ENCODE results near the gene METAP1.
"Not testable (repeated sequence)": the region's sequence is repeated elsewhere in the genome, so short reads cannot be mapped to it uniquely, and the experiment has no call there.

METAP1 gene

GRCh38 chr4:99074816-99075215 is 79.3 kb downstream of the METAP1 start:
- no peak overlapping the region for H3K27ac ChIP-seq (ENCODE audit: insufficient read depth, low read length, poor library complexity, severe bottlenecking)
- H3K9me3 ChIP-seq (ENCODE audit: control insufficient read depth, low read length) = no peaks in the 10 kb centered on the region
- no peaks in the 10 kb centered on the region for H3K27me3 ChIP-seq (replicated peaks; ENCODE audit: control insufficient read depth, insufficient read depth, low read length, poor library complexity, severe bottlenecking)
- DNase-seq = no peak
- H3K36me3 ChIP-seq (ENCODE audit: control insufficient read depth, insufficient read depth, low read length) = peaks cover 72% of the 10 kb centered on the region
- H3K4me1 ChIP-seq (ENCODE audit: control insufficient read depth, insufficient read depth, low read length, poor library complexity, severe bottlenecking) = no peaks in the 10 kb centered on the region
- H3K4me3 ChIP-seq (ENCODE audit: insufficient read depth, low read depth, low read length, poor library complexity, severe bottlenecking) = no peak overlapping the region

GRCh38 chr4:99076292-99076976 is 80.9 kb downstream of the METAP1 start:
- no peaks in the 10 kb centered on the region for H3K27me3 ChIP-seq (replicated peaks; ENCODE audit: control insufficient read depth, insufficient read depth, low read length, poor library complexity, severe bottlenecking)
- H3K4me1 ChIP-seq (ENCODE audit: control insufficient read depth, insufficient read depth, low read length, poor library complexity, severe bottlenecking) = no peaks in the 10 kb centered on the region
- no peak for DNase-seq
- H3K36me3 ChIP-seq (ENCODE audit: control insufficient read depth, insufficient read depth, low read length) = peaks cover 85% of the 10 kb centered on the region
- no peak overlapping the region for H3K27ac ChIP-seq (ENCODE audit: insufficient read depth, low read length, poor library complexity, severe bottlenecking)
- no peak overlapping the region for H3K4me3 ChIP-seq (ENCODE audit: insufficient read depth, low read depth, low read length, poor library complexity, severe bottlenecking)
- H3K9me3 ChIP-seq (ENCODE audit: control insufficient read depth, low read length) = no peaks in the 10 kb centered on the region

- DNase-seq = no peak
- Histone ChIP-seq H3K36me3 (ENCODE audit: control insufficient read depth, insufficient read depth, low read length) (peaks cover 84% of the 10 kb centered on the region), H3K27ac (ENCODE audit: insufficient read depth, low read length, poor library complexity, severe bottlenecking) (no peak overlapping the region), H3K4me1 (ENCODE audit: control insufficient read depth, insufficient read depth, low read length, poor library complexity, severe bottlenecking) (no peaks in the 10 kb centered on the region), H3K4me3 (ENCODE audit: insufficient read depth, low read depth, low read length, poor library complexity, severe bottlenecking) (no peak overlapping the region), H3K9me3 (ENCODE audit: control insufficient read depth, low read length) (no peaks in the 10 kb centered on the region), H3K27me3 (replicated peaks; ENCODE audit: control insufficient read depth, insufficient read depth, low read length, poor library complexity, severe bottlenecking) (no peaks in the 10 kb centered on the region)
Observed at GRCh38 chr4:99077177-99077576, 81.7 kb downstream of the METAP1 start.

- peaks cover 87% of the 10 kb centered on the region for H3K36me3 ChIP-seq (ENCODE audit: control insufficient read depth, insufficient read depth, low read length)
- no peaks in the 10 kb centered on the region for H3K9me3 ChIP-seq (ENCODE audit: control insufficient read depth, low read length)
- no peaks in the 10 kb centered on the region for H3K4me1 ChIP-seq (ENCODE audit: control insufficient read depth, insufficient read depth, low read length, poor library complexity, severe bottlenecking)
- no peak overlapping the region for H3K4me3 ChIP-seq (ENCODE audit: insufficient read depth, low read depth, low read length, poor library complexity, severe bottlenecking)
- DNase-seq = no peak
- no peaks in the 10 kb centered on the region for H3K27me3 ChIP-seq (replicated peaks; ENCODE audit: control insufficient read depth, insufficient read depth, low read length, poor library complexity, severe bottlenecking)
- H3K27ac ChIP-seq (ENCODE audit: insufficient read depth, low read length, poor library complexity, severe bottlenecking) = no peak overlapping the region
Observed at GRCh38 chr4:99078336-99078735, 82.8 kb downstream of the METAP1 start.

DNA sequence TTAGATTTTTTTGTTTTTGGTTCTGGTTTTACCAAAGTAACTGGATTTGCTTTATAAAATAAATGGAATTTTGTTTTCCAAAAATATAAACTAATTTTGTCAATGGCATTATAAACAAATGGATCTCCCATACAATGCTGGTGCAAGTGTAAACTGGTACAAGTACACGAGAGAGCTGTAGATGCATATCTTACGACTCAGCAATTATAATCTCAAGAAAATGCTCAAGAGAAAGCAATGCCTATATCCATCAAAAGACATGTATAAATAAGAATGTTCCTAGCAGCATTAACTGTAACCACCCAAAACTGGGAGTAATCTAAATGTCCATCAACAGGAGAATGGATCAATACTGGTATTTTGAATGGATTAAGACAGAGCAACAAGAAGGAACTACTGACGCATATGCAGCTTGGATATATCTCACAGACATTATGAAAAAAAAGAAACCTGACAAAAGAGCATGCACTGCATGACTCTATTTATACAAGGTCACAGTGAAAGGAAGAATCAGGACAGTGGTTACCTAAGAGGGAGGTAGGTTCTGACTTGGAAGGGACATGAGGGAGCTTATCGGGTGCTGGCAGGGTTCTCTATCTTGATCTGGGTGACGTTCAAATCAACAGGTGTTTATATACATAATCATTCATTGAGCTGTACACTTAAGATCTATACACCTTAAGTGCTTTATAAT is 83.6 kb downstream of the METAP1 start:
- Histone ChIP-seq H3K27ac (ENCODE audit: insufficient read depth, low read length, poor library complexity, severe bottlenecking) (no peak overlapping the region), H3K4me1 (ENCODE audit: control insufficient read depth, insufficient read depth, low read length, poor library complexity, severe bottlenecking) (no peaks in the 10 kb centered on the region), H3K27me3 (replicated peaks; ENCODE audit: control insufficient read depth, insufficient read depth, low read length, poor library complexity, severe bottlenecking) (no peaks in the 10 kb centered on the region), H3K4me3 (ENCODE audit: insufficient read depth, low read depth, low read length, poor library complexity, severe bottlenecking) (no peak overlapping the region), H3K36me3 (ENCODE audit: control insufficient read depth, insufficient read depth, low read length) (peaks cover 84% of the 10 kb centered on the region), H3K9me3 (ENCODE audit: control insufficient read depth, low read length) (no peaks in the 10 kb centered on the region)
- no peak for DNase-seq

DNA sequence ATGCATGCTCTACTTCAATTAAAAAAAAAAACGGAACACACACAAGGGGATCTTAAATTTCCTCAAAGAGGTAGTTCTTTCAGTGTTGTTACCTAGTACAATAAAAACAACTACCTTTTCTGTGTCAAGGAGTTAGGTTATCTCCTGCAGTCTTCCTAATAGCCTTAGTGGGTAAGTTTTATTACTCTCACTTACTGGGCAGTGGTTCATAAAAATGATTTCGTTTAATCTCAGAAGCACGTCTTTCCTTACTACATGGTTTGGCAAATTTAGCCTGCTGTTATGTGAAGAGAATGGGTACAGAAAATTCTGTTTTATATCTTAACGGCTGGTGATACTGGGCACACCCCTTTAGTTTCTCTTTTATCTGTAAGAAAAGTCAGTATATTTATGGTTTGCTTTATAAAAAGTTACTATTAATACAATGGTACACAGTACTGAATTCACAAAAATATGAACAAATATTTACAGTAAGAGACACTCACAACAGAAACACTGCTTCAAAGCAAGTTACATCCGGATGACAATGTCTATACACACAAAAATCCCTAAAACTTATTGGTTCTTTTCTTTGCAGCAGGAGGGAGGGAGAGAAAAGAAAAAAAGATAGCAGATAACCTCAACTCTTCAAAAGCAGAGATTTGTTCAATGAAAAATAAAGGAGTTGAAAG is 84.2 kb downstream of the METAP1 start:
- H3K4me3 ChIP-seq (ENCODE audit: insufficient read depth, low read depth, low read length, poor library complexity, severe bottlenecking) = no peak overlapping the region
- no peaks in the 10 kb centered on the region for H3K4me1 ChIP-seq (ENCODE audit: control insufficient read depth, insufficient read depth, low read length, poor library complexity, severe bottlenecking)
- no peaks in the 10 kb centered on the region for H3K27me3 ChIP-seq (replicated peaks; ENCODE audit: control insufficient read depth, insufficient read depth, low read length, poor library complexity, severe bottlenecking)
- no peak overlapping the region for H3K27ac ChIP-seq (ENCODE audit: insufficient read depth, low read length, poor library complexity, severe bottlenecking)
- DNase-seq = no peak
- no peaks in the 10 kb centered on the region for H3K9me3 ChIP-seq (ENCODE audit: control insufficient read depth, low read length)
- peaks cover 87% of the 10 kb centered on the region for H3K36me3 ChIP-seq (ENCODE audit: control insufficient read depth, insufficient read depth, low read length)

GRCh38 chr4:99080869-99081268 is 85.3 kb downstream of the METAP1 start:
- DNase-seq; H3K4me1 ChIP-seq (ENCODE audit: control insufficient read depth, insufficient read depth, low read length, poor library complexity, severe bottlenecking); H3K4me3 ChIP-seq (ENCODE audit: insufficient read depth, low read depth, low read length, poor library complexity, severe bottlenecking); H3K9me3 ChIP-seq (ENCODE audit: control insufficient read depth, low read length); H3K27me3 ChIP-seq (replicated peaks; ENCODE audit: control insufficient read depth, insufficient read depth, low read length, poor library complexity, severe bottlenecking); H3K27ac ChIP-seq (ENCODE audit: insufficient read depth, low read length, poor library complexity, severe bottlenecking): not testable (repeated sequence)
- H3K36me3 ChIP-seq (ENCODE audit: control insufficient read depth, insufficient read depth, low read length) = peaks cover 81% of the 10 kb centered on the region

DNA sequence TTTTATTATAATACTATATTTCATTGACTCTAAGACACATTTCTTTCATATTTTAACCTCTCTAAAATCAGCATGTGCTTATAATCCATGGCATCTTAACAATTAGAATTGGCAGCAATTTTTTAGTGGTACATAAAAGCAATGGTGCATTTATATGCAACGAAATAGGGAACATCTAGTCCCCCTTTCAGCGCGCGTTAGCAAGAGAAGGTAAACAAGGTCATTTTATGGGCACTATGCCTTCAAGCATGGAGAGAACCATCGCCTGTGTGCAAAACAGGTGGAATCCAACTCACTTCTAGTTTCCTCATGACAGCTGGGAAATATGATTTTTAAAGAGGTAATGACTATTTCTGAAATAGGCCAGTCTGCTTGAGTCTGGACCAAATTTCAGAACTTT is 86.7 kb downstream of the METAP1 start:
- no peak overlapping the region for H3K4me3 ChIP-seq (ENCODE audit: insufficient read depth, low read depth, low read length, poor library complexity, severe bottlenecking)
- H3K36me3 ChIP-seq (ENCODE audit: control insufficient read depth, insufficient read depth, low read length) = peaks cover 71% of the 10 kb centered on the region
- H3K4me1 ChIP-seq (ENCODE audit: control insufficient read depth, insufficient read depth, low read length, poor library complexity, severe bottlenecking) = no peaks in the 10 kb centered on the region
- H3K9me3 ChIP-seq (ENCODE audit: control insufficient read depth, low read length) = no peaks in the 10 kb centered on the region
- no peak overlapping the region for H3K27ac ChIP-seq (ENCODE audit: insufficient read depth, low read length, poor library complexity, severe bottlenecking)
- H3K27me3 ChIP-seq (replicated peaks; ENCODE audit: control insufficient read depth, insufficient read depth, low read length, poor library complexity, severe bottlenecking) = no peaks in the 10 kb centered on the region
- no peak for DNase-seq

DNA sequence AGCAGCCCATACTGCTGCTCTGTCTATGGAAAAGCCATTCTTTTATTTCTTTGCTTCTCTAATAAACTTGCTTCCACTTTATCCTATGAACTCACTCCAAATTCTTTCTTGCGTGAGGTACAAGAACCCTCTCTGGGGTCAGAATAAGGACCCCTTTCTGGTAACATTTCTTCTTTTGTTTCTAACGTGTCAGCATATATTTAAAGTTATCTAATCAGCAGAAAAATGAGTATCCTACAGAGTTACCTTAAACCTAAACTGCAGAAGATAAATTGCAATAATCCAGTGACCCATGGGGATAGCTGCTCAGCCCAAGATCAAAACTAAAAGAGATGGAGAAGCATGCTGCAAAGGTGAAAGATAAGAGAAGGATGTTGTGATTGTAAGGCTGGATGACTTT is 89.1 kb downstream of the METAP1 start:
- Histone ChIP-seq H3K27me3 (replicated peaks; ENCODE audit: control insufficient read depth, insufficient read depth, low read length, poor library complexity, severe bottlenecking) (no peaks in the 10 kb centered on the region), H3K4me1 (ENCODE audit: control insufficient read depth, insufficient read depth, low read length, poor library complexity, severe bottlenecking) (no peaks in the 10 kb centered on the region), H3K27ac (ENCODE audit: insufficient read depth, low read length, poor library complexity, severe bottlenecking) (no peak overlapping the region), H3K4me3 (ENCODE audit: insufficient read depth, low read depth, low read length, poor library complexity, severe bottlenecking) (no peak overlapping the region), H3K9me3 (ENCODE audit: control insufficient read depth, low read length) (no peaks in the 10 kb centered on the region), H3K36me3 (ENCODE audit: control insufficient read depth, insufficient read depth, low read length) (peaks cover 50% of the 10 kb centered on the region)
- DNase-seq = no peak

DNA sequence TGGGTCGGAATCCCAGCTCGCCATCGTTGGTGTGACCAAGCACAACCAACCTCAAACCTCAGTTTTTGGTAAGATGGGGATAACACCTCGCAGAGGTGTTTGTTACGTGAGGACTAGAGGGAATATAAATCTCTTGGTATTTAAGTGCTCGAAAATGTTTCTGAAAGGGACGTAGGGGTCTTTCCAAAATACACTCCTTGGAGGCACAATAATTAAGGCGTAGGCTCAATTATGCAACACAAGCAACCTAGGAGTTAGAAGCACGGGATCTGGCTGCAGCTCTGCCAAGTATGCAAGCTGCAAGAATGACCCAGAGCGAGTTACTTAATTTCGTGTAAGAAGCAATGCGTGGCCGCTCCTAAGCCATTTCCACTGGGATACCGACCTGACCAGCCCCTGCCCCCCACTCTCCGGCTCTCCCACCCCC is 92.5 kb downstream of the METAP1 start:
- peaks cover 17% of the 10 kb centered on the region for H3K36me3 ChIP-seq (ENCODE audit: control insufficient read depth, insufficient read depth, low read length)
- no peak for DNase-seq
- H3K27me3 ChIP-seq (replicated peaks; ENCODE audit: control insufficient read depth, insufficient read depth, low read length, poor library complexity, severe bottlenecking) = no peaks in the 10 kb centered on the region
- no peaks in the 10 kb centered on the region for H3K9me3 ChIP-seq (ENCODE audit: control insufficient read depth, low read length)
- H3K27ac ChIP-seq (ENCODE audit: insufficient read depth, low read length, poor library complexity, severe bottlenecking) = peak overlapping the region; percentile 78
- peaks cover 3% of the 10 kb centered on the region for H3K4me1 ChIP-seq (ENCODE audit: control insufficient read depth, insufficient read depth, low read length, poor library complexity, severe bottlenecking)
- H3K4me3 ChIP-seq (ENCODE audit: insufficient read depth, low read depth, low read length, poor library complexity, severe bottlenecking) = peak overlapping the region; percentile 98
